H9 (cell line): ENCODE data around the gene DCC. TPM values are rescaled to one million over a fixed set of nuclear protein-coding genes. Genes with fewer than 3 reads are reported as not detected.

Source experiments
- DNase-seq: peaks from one replicate; pipeline ENCODE4 v3.0.0-alpha.2; 2017
- H2AFZ ChIP-seq: one replicate; pipeline ENCODE4 v1.6.1; 2013; ENCODE audit warnings: mild to moderate bottlenecking, low read length, control low read depth, moderate library complexity
- H2AK5ac ChIP-seq: 2 replicates; pipeline ENCODE4 v1.6.1; 2013; ENCODE audit warnings: low read length, control low read depth, mixed read lengths; ENCODE audit not compliant: insufficient read length
- H2BK120ac ChIP-seq: one replicate; pipeline ENCODE4 v1.6.1; 2013; ENCODE audit warnings: low read depth, mild to moderate bottlenecking, low read length, control low read depth, inconsistent platforms; ENCODE audit not compliant: poor library complexity, severe bottlenecking
- H2BK12ac ChIP-seq: 2 replicates; pipeline ENCODE4 v1.6.1; 2013; ENCODE audit warnings: low read length, control low read depth, mixed read lengths, low read depth; ENCODE audit not compliant: insufficient read length
- H2BK15ac ChIP-seq: 2 replicates; pipeline ENCODE4 v1.6.1; 2013; ENCODE audit warnings: low read depth, low read length, control low read depth
- H2BK20ac ChIP-seq: one replicate; pipeline ENCODE4 v1.6.1; 2013; ENCODE audit warnings: low read depth, mild to moderate bottlenecking, low read length, control low read depth, inconsistent platforms; ENCODE audit not compliant: poor library complexity, severe bottlenecking
- H2BK5ac ChIP-seq: 2 replicates; pipeline ENCODE4 v1.6.1; 2013; ENCODE audit warnings: low read length, control low read depth, mixed read lengths; ENCODE audit not compliant: insufficient read length
- H3K14ac ChIP-seq: 2 replicates; pipeline ENCODE4 v1.6.1; 2013; ENCODE audit warnings: low read length, control low read depth; ENCODE audit not compliant: insufficient read depth
- H3K18ac ChIP-seq: 2 replicates; pipeline ENCODE4 v1.6.1; 2013; ENCODE audit warnings: low read depth, mild to moderate bottlenecking, mixed read lengths, low read length, control low read depth; ENCODE audit not compliant: insufficient read length
- H3K23ac ChIP-seq: 2 replicates; pipeline ENCODE4 v1.6.1; 2013; ENCODE audit warnings: low read length, control low read depth, mixed read lengths, low read depth; ENCODE audit not compliant: insufficient read length
- H3K23me2 ChIP-seq: 2 replicates; pipeline ENCODE4 v1.6.1; 2013; ENCODE audit warnings: low read depth, mild to moderate bottlenecking, mixed read lengths, low read length, control low read depth; ENCODE audit not compliant: insufficient read length, poor library complexity, severe bottlenecking
- H3K27ac ChIP-seq: 2 replicates; pipeline ENCODE4 v1.5.1; 2013; ENCODE audit warnings: low read length, control low read depth, mixed read lengths, low read depth; ENCODE audit not compliant: insufficient read length
- H3K27me3 ChIP-seq: 2 replicates; pipeline ENCODE4 v1.6.1; 2013; ENCODE audit warnings: low read length, control low read depth, inconsistent platforms; ENCODE audit not compliant: insufficient read depth
- H3K4ac ChIP-seq: 2 replicates; pipeline ENCODE4 v1.6.1; 2013; ENCODE audit warnings: low read depth, mild to moderate bottlenecking, control low read depth, inconsistent platforms, low read length, moderate library complexity
- H3K4me1 ChIP-seq: 2 replicates; pipeline ENCODE4 v1.6.1; 2013; ENCODE audit warnings: low read length, control low read depth, inconsistent platforms; ENCODE audit not compliant: insufficient read depth
- H3K4me2 ChIP-seq: 2 replicates; pipeline ENCODE4 v1.6.1; 2013; ENCODE audit warnings: low read length, control low read depth, mixed read lengths; ENCODE audit not compliant: insufficient read length, insufficient read depth
- H3K56ac ChIP-seq: 2 replicates; pipeline ENCODE4 v1.6.1; 2013; ENCODE audit warnings: low read depth, mild to moderate bottlenecking, mixed read lengths, low read length, control low read depth; ENCODE audit not compliant: insufficient read length
- H3K79me1 ChIP-seq: 2 replicates; pipeline ENCODE4 v1.6.1; 2013; ENCODE audit warnings: low read depth, mild to moderate bottlenecking, moderate library complexity, low read length, control low read depth, inconsistent platforms; ENCODE audit not compliant: insufficient read depth, poor library complexity, severe bottlenecking
- H3K79me2 ChIP-seq: 2 replicates; pipeline ENCODE4 v1.6.1; 2013; ENCODE audit warnings: low read length, control low read depth, inconsistent platforms; ENCODE audit not compliant: insufficient read depth
- H3K9ac ChIP-seq: 2 replicates; pipeline ENCODE4 v1.6.1; 2013; ENCODE audit warnings: low read length, control low read depth, mixed read lengths; ENCODE audit not compliant: insufficient read length; ENCODE audit errors: extremely low read depth
- H3K9me3 ChIP-seq: one replicate; pipeline ENCODE4 v1.6.1; 2013; ENCODE audit warnings: low read depth, low read length, inconsistent platforms; ENCODE audit not compliant: control insufficient read depth
- H3T11ph ChIP-seq: one replicate; pipeline ENCODE4 v1.6.1; 2013; ENCODE audit warnings: mild to moderate bottlenecking, low read length, control low read depth, inconsistent platforms
- H4K20me1 ChIP-seq: one replicate; pipeline ENCODE4 v1.6.1; 2013; ENCODE audit not compliant: control insufficient read depth, insufficient read length, insufficient read depth
- H4K5ac ChIP-seq: 2 replicates; pipeline ENCODE4 v1.6.1; 2013; ENCODE audit warnings: low read depth, mild to moderate bottlenecking, mixed read lengths, low read length, control low read depth; ENCODE audit not compliant: insufficient read length
- H4K8ac ChIP-seq: replicated peaks from 2 replicates; pipeline ENCODE4 v1.6.1; 2013; ENCODE audit warnings: low read length, control low read depth, mixed read lengths, low read depth; ENCODE audit not compliant: insufficient read length
- H4K91ac ChIP-seq: 2 replicates; pipeline ENCODE4 v1.6.1; 2013; ENCODE audit warnings: low read depth, mild to moderate bottlenecking, moderate library complexity, mixed read lengths, low read length, control low read depth; ENCODE audit not compliant: insufficient read length
- H3K27ac Mint-ChIP-seq, 3 experiments: 2 replicates in 2 of 3; 3 replicates in 1 of 3; pipeline ENCODE4 v1.8.0; 2020 to 2021; ENCODE audit warnings: mixed read lengths in 3 of 3, mild to moderate bottlenecking in 1 of 3, moderate library complexity in 1 of 3
- H3K27me3 Mint-ChIP-seq: 2 replicates; pipeline ENCODE4 v1.8.0; 2021; ENCODE audit warnings: low read depth, mild to moderate bottlenecking, moderate library complexity, mixed read lengths
- H3K36me3 Mint-ChIP-seq, 3 experiments: 2 replicates in 2 of 3; 3 replicates in 1 of 3; pipeline ENCODE4 v1.8.0; 2020 to 2021; ENCODE audit warnings: low read depth in 3 of 3, mixed read lengths in 3 of 3; ENCODE audit not compliant: insufficient read depth in 1 of 3
- H3K4me1 Mint-ChIP-seq, 2 experiments: 2 replicates each; pipeline ENCODE4 v1.8.0; 2020; ENCODE audit warnings: mixed read lengths in 2 of 2
- H3K4me3 Mint-ChIP-seq, 2 experiments: 2 replicates in 1 of 2; 3 replicates in 1 of 2; pipeline ENCODE4 v1.8.0; 2020 to 2021; ENCODE audit warnings: mild to moderate bottlenecking in 2 of 2, mixed read lengths in 2 of 2, moderate library complexity in 1 of 2
- H3K9me3 Mint-ChIP-seq, 2 experiments: 2 replicates in 1 of 2; 3 replicates in 1 of 2; pipeline ENCODE4 v1.8.0; 2020; ENCODE audit warnings: mild to moderate bottlenecking in 2 of 2, mixed read lengths in 2 of 2, moderate library complexity in 1 of 2
- CTCF ChIP-seq: fragments of 200-600 bp; sonication (generic); conservative IDR thresholded peaks from 3 replicates; pipeline ENCODE4 v1.8.0; 2021; ENCODE audit warnings: antibody characterized with exemption, mild to moderate bottlenecking
- WGBS: extraction: QIAGEN DNeasy Blood & Tissue Kit; methylation state at CpG from one replicate; pipeline ENCODE4 v1.1.7; 2013; ENCODE audit warnings: missing lambda C conversion rate, low lambda C conversion rate, mixed read lengths; ENCODE audit not compliant: insufficient read length; ENCODE audit errors: extremely low coverage; 5-methylcytosine and 5-hydroxymethylcytosine counted together
- total RNA-seq: library from RNA; stranded (reverse); gene quantifications from 2 replicates; pipeline ENCODE4 v1.2.1, GENCODE V29; 2021

Gene DCC
- total RNA-seq, 1 experiment from 2014 or later: 0.35 TPM

- Histone ChIP-seq H2BK12ac (no peak overlapping the region), H2BK5ac (no peak overlapping the region), H3K27me3 (no peaks in the 10 kb centered on the region), H2AFZ (no peak overlapping the region), H3K79me2 (no peaks in the 10 kb centered on the region), H4K20me1 (no peaks in the 10 kb centered on the region), H3K14ac (no peak overlapping the region), H3K18ac (no peak overlapping the region), H2AK5ac (no peak overlapping the region), H4K5ac (no peak overlapping the region), H4K8ac (no peak overlapping the region), H3K23me2 (no peaks in the 10 kb centered on the region), H3K56ac (no peak overlapping the region), H2BK120ac (no peak overlapping the region), H3K4ac (no peak overlapping the region), H3K4me1 (no peaks in the 10 kb centered on the region), H3K9me3 (no peaks in the 10 kb centered on the region), H3T11ph (no peak overlapping the region), H2BK20ac (no peak overlapping the region), H3K4me2 (no peak overlapping the region), H3K23ac (no peak overlapping the region), H3K27ac (no peak overlapping the region), H3K9ac (no peak overlapping the region), H3K79me1 (no peaks in the 10 kb centered on the region), H2BK15ac (no peak overlapping the region), H4K91ac (no peak overlapping the region)
- Mint-ChIP-seq H3K36me3 (no peaks in the 10 kb centered on the region), H3K27ac (no peak overlapping the region), H3K9me3 (no peaks in the 10 kb centered on the region), H3K27me3 (no peaks in the 10 kb centered on the region), H3K4me3 (no peak overlapping the region), H3K4me1 (no peaks in the 10 kb centered on the region)
- DNase-seq: no peak
- TF ChIP-seq CTCF: no peak
- no CpG with 5 or more reads among the region's 4 CpGs for WGBS
Measured at GRCh38 chr18:52715421-52715820, 375.4 kb downstream of the DCC start.
